CD4-positive, alpha-beta T cell (primary cell): ENCODE data around the gene NR1I3. TPM values are rescaled to one million over a fixed set of nuclear protein-coding genes. Genes with fewer than 3 reads are reported as not detected.

Experiments
- ATAC-seq: fragments of 200-7000 bp; cut with Tn5 transposase; one replicate; pipeline ENCODE4 v1.10.0; 2022; ENCODE audit warnings: mild to moderate bottlenecking; ENCODE audit not compliant: poor library complexity
- CTCF ChIA-PET: fragments of 350-600 bp; sonication (Branson Sonifier 250); formaldehyde crosslinking; loops from one replicate; lab custom pipeline; 2021; ENCODE audit warnings: antibody characterized with exemption, inconsistent platforms; lab: Charles Lee
- POLR2A ChIA-PET: fragments of 350-600 bp; sonication (Branson Sonifier 250); formaldehyde crosslinking; loops from one replicate; lab custom pipeline; 2021; ENCODE audit warnings: antibody characterized with exemption, inconsistent platforms; lab: Charles Lee
- DNase-seq, 14 experiments: peaks; one replicate each; pipeline ENCODE4 v3.0.0-alpha.2; 2013 to 2020; ENCODE audit warnings: mixed read lengths in 2 of 14
- H3K27ac ChIP-seq, 2 donors: one replicate each; pipeline versions ENCODE4 v1.5.1 to v1.7.0; 2013; ENCODE audit warnings: low read length in 2 of 2, low read depth in 1 of 2, mild to moderate bottlenecking in 1 of 2
- H3K27me3 ChIP-seq, 2 experiments: 1 replicate in 1 of 2; 2 replicates in 1 of 2; pipeline versions ENCODE4 v1.6.1 to v1.7.0; 2013; ENCODE audit warnings: low read length in 2 of 2, control low read depth in 1 of 2, mild to moderate bottlenecking in 1 of 2, moderate library complexity in 1 of 2; ENCODE audit not compliant: insufficient read depth in 2 of 2, control insufficient read depth in 1 of 2
- H3K36me3 ChIP-seq: one replicate; pipeline ENCODE4 v1.6.1; 2013; ENCODE audit warnings: low read length, control low read depth; ENCODE audit not compliant: insufficient read depth
- H3K4me1 ChIP-seq: one replicate; pipeline ENCODE4 v1.6.1; 2013; ENCODE audit warnings: low read length, control low read depth; ENCODE audit not compliant: insufficient read depth
- H3K4me3 ChIP-seq: one replicate; pipeline ENCODE4 v1.5.1; 2013; ENCODE audit warnings: mild to moderate bottlenecking, low read length, moderate library complexity
- H3K9me3 ChIP-seq, 2 experiments: 1 replicate in 1 of 2; 2 replicates in 1 of 2; pipeline versions ENCODE4 v1.6.1 to v1.7.0; 2013; ENCODE audit warnings: low read length in 2 of 2, mild to moderate bottlenecking in 2 of 2, control low read depth in 1 of 2, moderate library complexity in 1 of 2; ENCODE audit not compliant: control insufficient read depth in 1 of 2, insufficient read depth in 1 of 2
- H3K27ac Mint-ChIP-seq: one replicate; pipeline ENCODE4 v1.8.0; 2020; ENCODE audit warnings: mixed read lengths
- H3K27me3 Mint-ChIP-seq: one replicate; pipeline ENCODE4 v1.8.0; 2021; ENCODE audit warnings: mixed read lengths
- H3K36me3 Mint-ChIP-seq: one replicate; pipeline ENCODE4 v1.8.0; 2021; ENCODE audit warnings: low read depth, mixed read lengths
- H3K4me1 Mint-ChIP-seq: one replicate; pipeline ENCODE4 v1.8.0; 2021; ENCODE audit warnings: low read depth, mixed read lengths
- H3K4me3 Mint-ChIP-seq: one replicate; pipeline ENCODE4 v1.8.0; 2020; ENCODE audit warnings: mild to moderate bottlenecking, mixed read lengths
- H3K9me3 Mint-ChIP-seq: one replicate; pipeline ENCODE4 v1.8.0; 2020; ENCODE audit warnings: mixed read lengths
- intact Hi-C, 2 experiments: fragments of 100-400 bp; cut with DNase I in 1 of 2; cut with micrococcal nuclease in 1 of 2; formaldehyde crosslinking; loops; one replicate each; pipeline versions ENCODE4 v1.15.1 to v1.9.0; 2023 to 2025; cut with DNase I, micrococcal nuclease
- total RNA-seq, 174 experiments: library from RNA in 2 of 174; stranded (reverse) in 2 of 174; gene quantifications; one replicate each; pipeline ENCODE4 v1.2.3 and lab custom pipeline; 2021 to 2026
- TF ChIP-seq, protein P1 (sequence below): fragments of 200-600 bp; IDR thresholded peaks from one replicate; pipeline ENCODE4 v1.8.0; 2022; ENCODE audit warnings: antibody characterized with exemption, mild to moderate bottlenecking

Gene NR1I3
- total RNA-seq, 2 experiments from 2014 or later = not detected

DNA sequence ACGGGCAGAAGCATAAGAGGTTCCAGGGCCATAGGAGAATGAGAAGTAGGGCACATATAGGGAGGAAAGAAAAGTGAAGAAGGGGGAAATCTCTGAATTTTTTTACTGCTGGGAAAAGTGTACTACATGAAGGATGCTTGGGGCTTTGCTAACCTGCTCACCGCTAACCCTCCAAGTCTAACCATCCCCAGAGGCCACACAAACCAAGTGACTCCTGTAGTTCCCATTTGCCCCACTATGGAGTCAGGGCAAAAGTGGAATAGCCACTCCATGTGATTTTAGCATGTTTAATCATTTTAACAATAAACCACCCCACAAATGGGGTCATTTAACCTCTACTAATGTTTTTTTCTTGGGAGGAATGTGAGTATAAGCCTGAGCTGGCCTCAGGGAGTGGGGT, 47.1 kb upstream of the NR1I3 start:
- TF ChIP-seq, protein P1, sequence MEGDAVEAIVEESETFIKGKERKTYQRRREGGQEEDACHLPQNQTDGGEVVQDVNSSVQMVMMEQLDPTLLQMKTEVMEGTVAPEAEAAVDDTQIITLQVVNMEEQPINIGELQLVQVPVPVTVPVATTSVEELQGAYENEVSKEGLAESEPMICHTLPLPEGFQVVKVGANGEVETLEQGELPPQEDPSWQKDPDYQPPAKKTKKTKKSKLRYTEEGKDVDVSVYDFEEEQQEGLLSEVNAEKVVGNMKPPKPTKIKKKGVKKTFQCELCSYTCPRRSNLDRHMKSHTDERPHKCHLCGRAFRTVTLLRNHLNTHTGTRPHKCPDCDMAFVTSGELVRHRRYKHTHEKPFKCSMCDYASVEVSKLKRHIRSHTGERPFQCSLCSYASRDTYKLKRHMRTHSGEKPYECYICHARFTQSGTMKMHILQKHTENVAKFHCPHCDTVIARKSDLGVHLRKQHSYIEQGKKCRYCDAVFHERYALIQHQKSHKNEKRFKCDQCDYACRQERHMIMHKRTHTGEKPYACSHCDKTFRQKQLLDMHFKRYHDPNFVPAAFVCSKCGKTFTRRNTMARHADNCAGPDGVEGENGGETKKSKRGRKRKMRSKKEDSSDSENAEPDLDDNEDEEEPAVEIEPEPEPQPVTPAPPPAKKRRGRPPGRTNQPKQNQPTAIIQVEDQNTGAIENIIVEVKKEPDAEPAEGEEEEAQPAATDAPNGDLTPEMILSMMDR = no peak
- ChIA-PET CTCF (no interaction called here), POLR2A (no interaction called here)
- H3K9me3 Mint-ChIP-seq = no peaks in the 10 kb centered on the region
- H3K27ac Mint-ChIP-seq = no peak overlapping the region
- no peaks in the 10 kb centered on the region for H3K4me1 ChIP-seq
- H3K4me3 Mint-ChIP-seq = no peak overlapping the region
- no peak for ATAC-seq
- H3K4me1 Mint-ChIP-seq = no peaks in the 10 kb centered on the region
- no peak for DNase-seq
- H3K4me3 ChIP-seq = no peak overlapping the region
- H3K27me3 Mint-ChIP-seq = no peaks in the 10 kb centered on the region
- H3K27me3 ChIP-seq = no peaks in the 10 kb centered on the region
- H3K9me3 ChIP-seq = no peaks in the 10 kb centered on the region
- no peaks in the 10 kb centered on the region for H3K36me3 ChIP-seq
- H3K36me3 Mint-ChIP-seq = peaks cover 6% of the 10 kb centered on the region
- H3K27ac ChIP-seq = no peak overlapping the region
- intact Hi-C loops = no loop called here

DNA sequence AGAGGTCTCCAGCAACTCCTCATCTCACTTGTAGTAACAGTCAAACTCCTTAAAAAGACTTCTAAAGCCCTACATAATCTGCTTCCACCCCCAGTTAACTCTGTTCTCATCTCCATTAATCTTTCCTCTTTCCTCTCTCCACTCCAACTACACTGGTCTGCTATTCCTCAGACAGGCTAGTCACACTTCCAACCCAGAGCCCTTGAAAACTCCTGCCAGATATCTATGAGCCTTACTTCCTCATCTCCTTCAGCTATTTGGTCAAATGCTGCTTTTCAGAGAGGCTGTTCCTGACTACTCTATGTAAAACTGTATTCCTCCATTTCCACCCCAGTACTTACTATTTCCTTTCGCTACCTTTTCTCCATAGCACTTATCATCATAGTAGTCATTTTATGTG, 45.0 kb upstream of the NR1I3 start:
- TF ChIP-seq, protein P1 = no peak
- DNase-seq (no peak), ATAC-seq (no peak)
- CTCF ChIA-PET = no interaction called here
- Histone ChIP-seq H3K9me3 (no peaks in the 10 kb centered on the region), H3K36me3 (no peaks in the 10 kb centered on the region), H3K4me1 (no peaks in the 10 kb centered on the region), H3K27me3 (no peaks in the 10 kb centered on the region), H3K4me3 (no peak overlapping the region), H3K27ac (no peak overlapping the region)
- Mint-ChIP-seq H3K27ac (no peak overlapping the region), H3K4me3 (no peak overlapping the region), H3K9me3 (no peaks in the 10 kb centered on the region), H3K36me3 (peaks cover 6% of the 10 kb centered on the region), H3K27me3 (no peaks in the 10 kb centered on the region), H3K4me1 (no peaks in the 10 kb centered on the region)
- POLR2A ChIA-PET = no interaction called here
- intact Hi-C loops = loop anchor here in 1 of 2 experiments (5.0 kb wide), 1 partner anchor 36 kb away; no protein-coding TSS in a partner anchor

DNA sequence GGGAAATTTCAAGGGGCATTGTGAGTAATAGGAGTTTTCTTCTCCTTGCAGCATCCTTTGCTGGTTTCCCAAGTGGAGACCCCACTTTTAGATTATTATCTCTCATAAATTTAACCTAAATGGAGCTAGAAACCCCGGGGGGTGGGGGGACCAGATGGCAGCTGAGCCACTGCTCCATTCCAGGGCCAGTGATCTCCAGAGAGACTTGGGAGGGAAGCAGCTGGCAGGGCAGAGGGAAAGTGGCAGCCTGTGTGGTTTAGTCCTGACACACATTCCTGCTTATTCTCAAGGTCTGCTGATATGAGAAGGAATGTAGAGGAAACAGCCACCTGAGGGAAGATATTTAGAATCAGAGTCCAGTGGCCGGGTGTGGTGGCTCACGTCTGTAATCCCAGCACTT, 36.9 kb upstream of the NR1I3 start:
- intact Hi-C loops = no loop called here
- Mint-ChIP-seq H3K27ac (no peak overlapping the region), H3K36me3 (no peaks in the 10 kb centered on the region), H3K9me3 (no peaks in the 10 kb centered on the region), H3K4me3 (no peak overlapping the region), H3K4me1 (no peaks in the 10 kb centered on the region), H3K27me3 (peaks cover 17% of the 10 kb centered on the region)
- Histone ChIP-seq H3K36me3 (no peaks in the 10 kb centered on the region), H3K9me3 (no peaks in the 10 kb centered on the region), H3K27ac (no peak overlapping the region), H3K4me1 (no peaks in the 10 kb centered on the region), H3K27me3 (no peaks in the 10 kb centered on the region), H3K4me3 (no peak overlapping the region)
- POLR2A ChIA-PET = no interaction called here
- TF ChIP-seq, protein P1 = no peak
- DNase-seq (no peak), ATAC-seq (no peak)
- CTCF ChIA-PET = no interaction called here
